Mammary epithelial cell (primary cell): ENCODE results near the gene BPI.

Source experiments
- CTCF ChIP-seq, 2 donors: IDR thresholded peaks in 1 of 2; conservative IDR thresholded peaks in 1 of 2; 2 replicates each; pipeline ENCODE4 v1.5.1; 2011 to 2012; ENCODE audit warnings: inconsistent platforms in 2 of 2, low read length in 2 of 2, mild to moderate bottlenecking in 2 of 2, control low read depth in 1 of 2, low read depth in 1 of 2; ENCODE audit not compliant: insufficient read depth in 1 of 2; ENCODE audit errors: extremely low read depth in 1 of 2
- EZH2 ChIP-seq: IDR thresholded peaks from 2 replicates; pipeline ENCODE4 v1.6.1; 2012; ENCODE audit warnings: low read length, inconsistent platforms, borderline replicate concordance

- TF ChIP-seq CTCF (conservative IDR thresholded peaks at IDR 0.05 in 1 of 2, IDR thresholded peaks at IDR 0.05 in 1 of 2; ENCODE audit: extremely low read depth in 1 of 2, insufficient read depth in 1 of 2, low read depth in 1 of 2, low read length in 2 of 2), result no peak
- TF ChIP-seq EZH2, result no peak
Observed at GRCh38 chr20:38342713-38343310, 38.9 kb downstream of the BPI start.
